Measurements from ENCODE around the gene AASS.
A peak's percentile ranks its signal among the peaks of the same experiment; 100 is the strongest.

Gene AASS

GRCh38 chr7:122123746-122124145 lies 20.3 kb downstream of the AASS start:
- DNase-seq = no peak
- intact Hi-C loops (cut with DNase I) = no loop called here

GRCh38 chr7:122118757-122119156 lies 25.3 kb downstream of the AASS start:
- intact Hi-C loops (cut with DNase I) = no loop called here
- no peak for DNase-seq

- intact Hi-C loops (cut with DNase I) = no loop called here
Measured at GRCh38 chr7:122103064-122103463, 41.0 kb downstream of the AASS start.

GRCh38 chr7:122100021-122100420 lies 44.0 kb downstream of the AASS start:
- no peak for DNase-seq
- intact Hi-C loops (cut with DNase I) = no loop called here

More at GRCh38 chr7:122103064-122103463, 41.0 kb downstream of the AASS start:
- no peak for DNase-seq

- intact Hi-C loops (cut with DNase I) = loop anchor here (10.0 kb wide), 1 partner anchor 439 kb away; no protein-coding TSS in a partner anchor
- DNase-seq = no peak
Measured at GRCh38 chr7:122095642-122096041, 48.4 kb downstream of the AASS start.

- intact Hi-C loops (cut with DNase I) = loop anchor here (10.0 kb wide), 1 partner anchor 440 kb away; no protein-coding TSS in a partner anchor
- DNase-seq = no peak
Measured at GRCh38 chr7:122094549-122094948, 49.5 kb downstream of the AASS start.

GRCh38 chr7:122092964-122093797 lies 50.9 kb downstream of the AASS start:
- peak in 8 of 10 donors; percentile 12 to 88 (median 64) for DNase-seq
- intact Hi-C loops (cut with DNase I) = loop anchor here (10.0 kb wide), 1 partner anchor 442 kb away; no protein-coding TSS in a partner anchor

GRCh38 chr7:122082670-122083069 lies 61.4 kb downstream of the AASS start:
- intact Hi-C loops (cut with DNase I) = no loop called here

GRCh38 chr7:122082160-122082559 lies 61.9 kb downstream of the AASS start:
- intact Hi-C loops (cut with DNase I) = no loop called here

More at GRCh38 chr7:122082670-122083069, 61.4 kb downstream of the AASS start:
- DNase-seq = no peak

GRCh38 chr7:122073635-122074034 lies 70.4 kb downstream of the AASS start:
- intact Hi-C loops (cut with DNase I) = no loop called here
- DNase-seq = no peak

More at GRCh38 chr7:122082160-122082559, 61.9 kb downstream of the AASS start:
- no peak for DNase-seq

- no peak for DNase-seq
- intact Hi-C loops (cut with DNase I) = no loop called here
Measured at GRCh38 chr7:122072924-122073599, 71.0 kb downstream of the AASS start.

GRCh38 chr7:122072272-122072671 lies 71.8 kb downstream of the AASS start:
- no peak for DNase-seq
- intact Hi-C loops (cut with DNase I) = no loop called here

- DNase-seq = no peak
- intact Hi-C loops (cut with DNase I) = no loop called here
Measured at GRCh38 chr7:122070834-122071233, 73.2 kb downstream of the AASS start.

- DNase-seq = no peak
- intact Hi-C loops (cut with DNase I) = no loop called here
Measured at GRCh38 chr7:122070062-122070461, 74.0 kb downstream of the AASS start.

GRCh38 chr7:122068999-122069398 lies 75.0 kb downstream of the AASS start:
- intact Hi-C loops (cut with DNase I) = no loop called here
- DNase-seq = no peak

- DNase-seq = no peak
- intact Hi-C loops (cut with DNase I) = no loop called here
Measured at GRCh38 chr7:122068046-122068445, 76.0 kb downstream of the AASS start.

GRCh38 chr7:122067077-122067476 lies 77.0 kb downstream of the AASS start:
- intact Hi-C loops (cut with DNase I) = no loop called here
- DNase-seq = peak in 1 of 10 donors; percentile 3

GRCh38 chr7:122064971-122065370 lies 79.1 kb downstream of the AASS start:
- intact Hi-C loops (cut with DNase I) = no loop called here
- no peak for DNase-seq

GRCh38 chr7:122063146-122063545 lies 80.9 kb downstream of the AASS start:
- intact Hi-C loops (cut with DNase I) = no loop called here
- no peak for DNase-seq

- intact Hi-C loops (cut with DNase I) = no loop called here
- DNase-seq = no peak
Measured at GRCh38 chr7:122059542-122059941, 84.5 kb downstream of the AASS start.

GRCh38 chr7:122056977-122057376 lies 87.1 kb downstream of the AASS start:
- no peak for DNase-seq
- intact Hi-C loops (cut with DNase I) = no loop called here

- intact Hi-C loops (cut with DNase I) = no loop called here
Measured at GRCh38 chr7:122055073-122055472, 89.0 kb downstream of the AASS start.

More at GRCh38 chr7:122055073-122055472, 89.0 kb downstream of the AASS start:
- no peak for DNase-seq

All from posterior cingulate gyrus (tissue), 11 donors.